Measurements from ENCODE around the gene BBX.
"Not testable (repeated sequence)": the region's sequence is repeated elsewhere in the genome, so short reads cannot be mapped to it uniquely, and the experiment has no call there.

BBX gene

DNA sequence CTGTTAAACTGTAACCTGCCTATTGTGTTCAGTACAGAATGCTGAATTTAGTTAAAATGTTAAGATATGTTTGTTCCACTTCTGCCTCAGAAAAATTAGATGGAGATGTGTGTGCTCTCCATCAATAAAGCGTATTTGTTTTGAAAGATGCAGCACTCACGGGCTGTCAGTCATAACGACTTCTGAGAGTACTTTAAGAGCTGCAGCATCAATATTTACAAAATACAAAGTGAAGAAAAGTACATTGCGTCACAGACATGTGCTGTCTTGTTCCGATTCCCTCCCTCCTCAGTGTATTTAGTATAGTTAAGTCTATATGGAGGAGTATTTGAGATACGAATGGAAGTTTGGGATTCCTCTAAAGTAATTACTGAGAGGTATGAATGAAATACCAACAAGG, 166.6 kb downstream of the BBX start:
- no peak for DNase-seq

DNA sequence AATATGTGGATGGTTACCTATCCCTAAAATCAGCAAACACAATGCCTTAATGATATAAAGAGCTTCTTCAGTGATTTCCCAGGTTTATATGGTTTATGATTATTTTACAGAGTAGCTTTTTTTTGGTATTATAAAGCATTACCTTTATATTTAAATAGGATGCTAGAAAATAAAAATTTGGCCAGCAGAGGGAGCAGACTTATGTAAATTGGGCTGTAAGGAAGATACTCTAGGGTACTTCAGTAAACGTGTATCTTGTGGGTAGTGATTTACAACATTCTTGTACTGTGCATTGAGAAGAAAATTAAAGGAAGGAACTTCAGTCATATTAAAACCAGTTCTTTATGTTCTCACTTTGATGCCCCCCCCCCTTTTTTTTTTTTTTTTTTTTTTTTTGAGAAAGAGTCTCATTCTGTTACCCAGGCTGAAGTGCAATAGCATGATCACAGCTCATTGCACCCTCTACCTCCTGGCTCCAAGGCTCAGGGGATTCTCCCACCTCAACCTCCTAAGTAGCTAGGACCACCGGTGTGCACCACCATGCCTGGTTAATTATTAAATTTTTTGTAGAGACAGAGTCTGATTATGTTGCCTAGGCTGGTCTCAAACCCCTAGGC, 167.9 kb downstream of the BBX start:
- peak; percentile 55 for DNase-seq

DNA sequence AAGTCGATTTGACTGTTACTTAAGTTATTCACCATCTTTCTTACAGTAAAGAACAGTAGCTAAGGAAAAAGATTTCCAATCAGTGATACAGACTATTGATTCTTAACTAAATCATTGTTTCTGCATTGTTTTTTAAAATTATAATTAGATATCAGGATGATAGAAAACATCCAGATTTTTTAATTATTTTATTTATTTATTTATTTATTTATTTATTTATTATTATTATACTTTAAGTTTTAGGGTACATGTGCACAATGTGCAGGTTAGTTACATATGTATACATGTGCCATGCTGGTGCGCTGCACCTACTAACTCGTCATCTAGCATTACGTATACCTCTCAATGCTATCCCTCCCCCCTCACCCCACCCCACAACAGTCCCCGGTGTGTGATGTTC, 169.2 kb downstream of the BBX start:
- DNase-seq: not testable (repeated sequence)

DNA sequence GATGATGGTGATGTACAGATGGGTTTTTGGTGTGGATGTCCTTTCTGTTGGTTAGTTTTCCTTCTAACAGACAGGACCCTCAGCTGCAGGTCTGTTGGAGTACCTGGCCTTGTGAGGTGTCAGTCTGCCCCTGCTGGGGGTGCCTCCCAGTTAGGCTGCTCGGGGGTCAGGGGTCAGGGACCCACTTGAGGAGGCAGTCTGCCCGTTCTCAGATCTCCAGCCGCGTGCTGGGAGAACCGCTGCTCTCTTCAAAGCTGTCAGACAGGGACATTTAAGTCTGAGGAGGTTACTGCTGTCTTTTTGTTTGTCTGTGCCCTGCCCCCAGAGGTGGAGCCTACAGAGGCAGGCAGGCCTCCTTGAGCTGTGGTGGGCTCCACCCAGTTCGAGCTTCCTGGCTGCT, 174.6 kb downstream of the BBX start:
- DNase-seq: not testable (repeated sequence)

DNA sequence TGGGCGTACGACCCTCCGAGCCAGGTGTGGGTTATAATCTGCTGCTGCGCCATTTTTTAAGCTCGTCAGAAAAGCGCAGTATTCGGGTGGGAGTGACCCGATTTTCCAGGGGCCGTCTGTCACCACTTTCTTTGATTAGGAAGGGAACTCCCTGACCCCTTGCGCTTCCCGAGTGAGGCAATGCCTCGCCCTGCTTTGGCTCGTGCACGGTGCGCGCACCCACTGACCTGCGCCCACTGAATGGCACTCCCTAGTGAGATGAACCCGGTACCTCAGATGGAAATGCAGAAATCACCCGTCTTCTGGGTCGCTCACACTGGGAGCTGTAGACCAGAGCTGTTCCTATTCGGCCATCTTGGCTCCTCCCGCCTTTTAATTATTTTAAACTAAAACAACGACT, 175.1 kb downstream of the BBX start:
- DNase-seq: not testable (repeated sequence)

DNA sequence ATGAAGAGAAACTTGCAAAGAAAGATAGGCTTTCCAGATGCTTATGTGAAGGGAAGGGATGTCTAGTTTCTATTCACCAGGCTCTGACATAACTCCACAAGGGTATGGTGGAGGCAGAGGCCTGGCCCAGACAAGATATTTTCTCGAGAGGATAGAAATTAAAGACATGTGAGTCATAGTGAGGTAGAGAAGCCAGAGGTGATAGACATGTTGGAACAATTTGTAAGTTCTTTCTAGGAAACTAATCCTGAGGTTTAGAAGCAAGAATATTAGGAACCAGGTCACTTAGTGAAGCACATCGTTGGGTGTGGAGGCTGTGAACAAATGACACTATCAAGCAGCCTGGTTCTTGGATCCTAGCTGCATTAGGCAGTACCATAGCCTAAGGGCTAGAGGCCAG, 176.9 kb downstream of the BBX start:
- DNase-seq: no peak

DNA sequence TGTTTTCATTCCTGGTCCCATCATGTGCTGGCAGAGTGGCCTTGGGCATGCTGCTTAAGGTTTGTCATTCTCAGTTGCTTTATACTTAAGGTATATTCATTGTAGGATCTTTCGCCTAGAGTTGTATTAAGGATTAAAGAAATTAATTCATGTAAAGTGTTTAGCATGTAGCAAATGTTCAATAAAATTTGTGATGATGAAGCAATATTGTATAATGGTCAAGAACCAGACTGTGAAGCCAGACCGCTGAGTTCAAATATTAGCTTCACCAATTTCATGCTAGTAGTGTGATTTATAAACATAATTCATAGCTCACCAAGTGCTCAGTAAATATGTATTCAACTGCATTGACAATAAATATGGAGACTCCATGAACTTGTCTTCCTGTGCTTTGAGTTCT, 178.5 kb downstream of the BBX start:
- DNase-seq: no peak

DNA sequence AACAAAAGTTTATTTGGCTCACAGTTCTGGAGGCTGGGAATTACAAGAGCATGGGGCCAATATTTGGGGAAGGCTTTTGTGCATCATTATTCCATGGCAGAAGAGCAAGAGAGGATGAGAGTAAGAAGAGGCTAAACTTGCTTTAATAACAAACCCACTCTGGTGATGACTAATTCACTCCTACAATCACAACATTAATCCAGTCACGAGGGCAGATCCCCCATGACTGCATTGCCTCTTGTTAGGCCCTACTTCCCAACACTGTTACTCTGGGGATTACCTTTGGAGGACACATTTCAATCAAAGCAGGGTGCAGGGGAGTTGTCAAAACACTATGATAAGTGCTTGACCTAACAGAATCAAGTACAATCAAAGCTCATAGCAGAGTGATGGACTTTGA, 181.7 kb downstream of the BBX start:
- DNase-seq: no peak

DNA sequence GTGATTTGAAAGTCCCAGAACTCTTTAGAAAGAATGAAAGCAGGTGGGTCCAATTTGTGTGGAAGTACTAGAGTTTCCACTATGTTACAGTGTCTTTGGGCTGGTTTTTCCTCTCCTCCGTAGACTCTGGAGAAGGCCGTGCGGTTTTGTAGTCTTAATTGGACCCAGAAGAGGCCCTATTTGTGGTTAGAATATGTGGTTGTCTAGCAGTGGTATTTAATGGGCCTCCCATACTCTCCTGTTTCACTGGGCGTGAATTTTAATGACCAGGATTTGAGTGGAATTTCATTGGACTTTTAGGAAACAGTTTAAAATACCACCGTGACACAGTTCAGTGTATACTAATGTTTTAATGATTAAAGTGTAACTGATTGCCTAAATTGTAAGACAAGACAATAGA, 182.3 kb downstream of the BBX start:
- DNase-seq: no peak

DNA sequence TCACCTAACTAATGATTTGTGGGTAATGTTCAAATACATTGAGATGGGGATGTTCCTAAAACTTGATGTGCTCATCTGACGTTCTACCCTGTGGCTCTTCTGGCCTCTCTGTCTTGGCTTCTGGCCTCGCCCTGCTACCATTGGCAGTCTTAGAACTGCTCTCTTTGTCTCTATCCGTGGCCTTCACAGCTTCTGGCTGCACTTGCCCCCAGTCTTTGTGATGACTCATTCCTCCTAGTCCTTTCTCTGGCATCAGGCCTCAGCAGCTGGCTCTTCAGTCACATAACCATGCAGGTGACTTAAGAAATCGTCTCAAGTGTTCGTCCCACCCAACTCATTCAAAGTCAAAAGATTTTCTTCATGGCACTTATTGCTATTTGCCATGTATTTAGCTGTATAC, 188.1 kb downstream of the BBX start:
- DNase-seq: no peak

DNA sequence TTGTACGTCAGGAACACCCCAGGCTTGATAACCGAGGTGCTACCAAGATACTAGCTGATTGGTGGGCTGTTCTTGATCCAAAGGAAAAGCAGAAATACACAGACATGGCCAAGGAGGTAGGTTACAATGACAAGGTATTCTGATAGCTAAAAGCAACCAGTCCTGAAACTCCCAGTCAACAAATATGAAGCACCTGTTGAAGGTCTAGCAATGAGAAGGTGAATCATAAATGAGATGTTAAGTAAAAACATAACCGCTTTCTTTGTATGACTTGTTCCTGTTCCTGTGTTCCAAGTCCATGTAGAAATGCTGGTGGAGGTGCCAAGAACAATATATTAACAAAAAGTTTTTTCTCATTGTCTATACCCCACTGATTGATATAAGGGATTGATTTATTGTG, 194.0 kb downstream of the BBX start:
- no peak for DNase-seq

DNA sequence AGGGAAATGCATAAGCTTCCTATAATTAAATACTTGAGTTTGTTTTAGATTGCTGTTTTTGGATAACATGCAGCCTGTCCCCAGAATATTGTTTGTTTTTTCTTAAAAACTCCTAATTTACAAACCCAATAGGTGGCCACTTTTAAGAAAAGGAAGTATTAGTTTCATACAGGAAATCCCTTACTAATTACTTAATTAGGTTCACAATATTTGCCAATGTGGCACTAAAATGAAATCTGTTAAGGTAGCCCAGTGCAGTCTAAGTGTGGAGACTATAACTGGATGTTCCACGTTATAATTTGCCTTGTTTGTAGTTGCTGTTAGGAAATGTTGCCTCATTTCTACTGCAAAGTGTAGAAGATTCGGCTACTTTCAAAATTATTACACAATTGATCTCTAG, 195.8 kb downstream of the BBX start:
- no peak for DNase-seq

DNA sequence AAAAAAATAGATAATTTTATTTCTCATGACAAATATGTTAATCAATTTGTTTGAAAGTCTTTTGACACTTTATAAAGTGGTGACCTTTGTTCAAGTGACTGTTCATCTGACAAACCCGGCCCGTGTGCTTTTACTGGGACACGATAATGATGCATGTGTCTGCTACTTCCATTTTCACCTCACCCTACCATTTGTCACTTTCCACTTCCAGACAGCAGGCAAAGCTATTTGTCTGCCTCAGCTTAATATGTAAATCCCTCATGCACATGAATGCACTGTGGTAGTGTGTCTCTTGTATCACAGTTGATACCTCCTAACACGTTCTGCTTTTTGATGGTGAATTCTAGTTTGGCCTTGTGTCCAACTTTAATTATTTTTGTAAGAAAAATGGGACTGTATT, 204.3 kb downstream of the BBX start:
- DNase-seq: no peak

DNA sequence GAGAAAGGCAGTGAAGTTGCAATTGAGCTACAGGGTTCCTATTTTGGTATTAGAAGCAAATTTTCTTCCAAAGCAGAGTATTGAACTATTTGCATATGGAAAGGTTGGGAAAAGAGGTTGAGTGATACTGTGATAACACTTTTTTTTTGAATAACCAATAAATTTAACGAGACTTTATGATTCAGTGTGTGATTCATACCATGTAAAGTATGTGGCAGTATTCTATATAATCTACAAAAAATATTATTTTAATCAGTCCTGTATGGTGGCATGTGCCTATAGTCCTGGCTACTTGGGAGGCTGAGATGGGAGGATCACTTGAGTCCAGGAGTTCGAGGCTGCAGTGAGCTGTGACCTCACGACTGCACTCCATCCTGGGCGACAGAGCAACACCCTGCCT, 206.9 kb downstream of the BBX start:
- no peak for DNase-seq

DNA sequence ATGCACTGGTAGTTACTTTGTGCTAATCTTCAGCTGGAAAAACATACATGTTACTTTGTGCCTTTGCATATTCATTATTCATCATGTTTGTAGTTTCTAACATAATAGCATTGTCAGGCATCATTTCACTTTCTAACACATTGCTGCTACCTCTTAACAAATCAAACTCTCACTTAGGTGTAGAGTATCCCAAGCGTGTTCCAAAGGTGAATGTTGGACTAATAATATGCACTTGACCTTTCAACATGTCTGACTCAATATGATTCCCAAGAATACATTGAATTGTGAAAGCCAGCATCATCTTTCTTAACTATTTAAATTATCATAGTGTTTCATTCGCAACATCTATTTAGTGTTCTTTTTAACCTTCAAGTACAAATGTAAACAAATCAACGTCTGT, 211.6 kb downstream of the BBX start:
- DNase-seq: no peak

DNA sequence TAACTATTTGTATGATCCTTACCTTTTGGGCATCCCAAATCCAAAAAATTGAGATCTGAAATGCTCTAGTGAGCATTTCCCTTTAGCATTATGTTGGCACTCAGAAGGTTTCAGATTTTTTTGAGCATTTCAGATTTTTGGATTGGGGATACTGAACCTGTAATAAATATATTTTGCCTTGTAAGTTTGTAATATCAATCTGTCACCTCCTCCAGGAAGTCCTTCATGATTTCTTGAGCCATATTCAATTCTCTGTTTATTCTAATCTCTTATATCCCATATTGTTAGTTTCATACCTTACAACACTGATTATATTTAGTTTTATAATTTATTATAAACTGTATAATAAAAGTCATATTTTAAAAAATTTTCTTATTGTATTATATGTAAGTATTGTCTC, 215.2 kb downstream of the BBX start:
- DNase-seq: no peak

DNA sequence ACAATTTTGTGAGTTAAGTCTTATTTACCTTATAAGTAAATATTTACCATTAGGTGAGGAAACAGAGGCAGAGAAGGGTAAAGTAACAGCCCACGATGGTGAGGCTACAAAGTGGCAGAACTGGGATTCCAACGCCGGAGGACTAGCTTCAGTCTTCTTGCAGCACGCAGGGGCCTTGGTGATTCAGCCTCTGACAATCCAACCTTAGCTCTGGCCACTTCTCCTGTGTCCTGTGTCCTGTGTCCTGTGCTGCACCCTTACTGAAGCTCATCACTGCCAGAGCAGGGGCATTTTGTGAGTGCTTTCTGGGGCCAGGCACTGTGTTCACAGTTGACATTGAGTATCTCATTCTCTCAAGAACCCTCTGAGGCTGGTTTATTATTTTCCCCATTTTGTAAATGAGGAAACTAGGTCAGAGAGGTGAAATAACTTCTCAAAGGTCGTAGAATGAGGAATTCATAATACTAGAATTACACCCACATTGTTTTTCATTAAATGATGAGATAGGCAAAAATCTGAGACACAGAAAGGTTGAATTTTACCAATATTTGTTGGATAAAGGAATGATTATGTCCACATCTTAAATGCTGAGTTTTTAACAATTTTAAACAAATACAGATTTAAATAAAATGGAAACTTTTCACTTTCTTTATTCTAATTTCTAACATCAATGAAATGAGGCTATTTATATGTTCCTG, 215.9 kb downstream of the BBX start:
- DNase-seq: no peak

DNA sequence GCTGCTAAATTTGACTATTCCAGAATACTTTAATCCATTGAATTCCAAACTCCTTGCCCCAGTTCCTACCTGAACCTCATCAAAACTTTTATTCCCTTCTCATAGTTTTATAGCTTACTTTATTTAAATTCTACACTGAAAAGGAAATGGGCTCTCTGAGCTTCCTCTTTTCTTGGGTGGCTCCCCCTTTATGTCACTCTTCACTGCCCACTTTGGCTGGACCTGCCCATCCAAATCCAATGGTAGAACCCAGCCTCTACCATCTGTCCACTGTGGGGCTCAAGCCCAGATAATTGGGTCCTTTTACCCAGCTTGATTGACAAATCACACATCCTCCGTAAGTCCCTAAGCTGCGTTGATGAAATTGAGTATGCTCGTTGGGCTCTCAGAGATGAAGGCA, 216.5 kb downstream of the BBX start:
- DNase-seq: no peak

DNA sequence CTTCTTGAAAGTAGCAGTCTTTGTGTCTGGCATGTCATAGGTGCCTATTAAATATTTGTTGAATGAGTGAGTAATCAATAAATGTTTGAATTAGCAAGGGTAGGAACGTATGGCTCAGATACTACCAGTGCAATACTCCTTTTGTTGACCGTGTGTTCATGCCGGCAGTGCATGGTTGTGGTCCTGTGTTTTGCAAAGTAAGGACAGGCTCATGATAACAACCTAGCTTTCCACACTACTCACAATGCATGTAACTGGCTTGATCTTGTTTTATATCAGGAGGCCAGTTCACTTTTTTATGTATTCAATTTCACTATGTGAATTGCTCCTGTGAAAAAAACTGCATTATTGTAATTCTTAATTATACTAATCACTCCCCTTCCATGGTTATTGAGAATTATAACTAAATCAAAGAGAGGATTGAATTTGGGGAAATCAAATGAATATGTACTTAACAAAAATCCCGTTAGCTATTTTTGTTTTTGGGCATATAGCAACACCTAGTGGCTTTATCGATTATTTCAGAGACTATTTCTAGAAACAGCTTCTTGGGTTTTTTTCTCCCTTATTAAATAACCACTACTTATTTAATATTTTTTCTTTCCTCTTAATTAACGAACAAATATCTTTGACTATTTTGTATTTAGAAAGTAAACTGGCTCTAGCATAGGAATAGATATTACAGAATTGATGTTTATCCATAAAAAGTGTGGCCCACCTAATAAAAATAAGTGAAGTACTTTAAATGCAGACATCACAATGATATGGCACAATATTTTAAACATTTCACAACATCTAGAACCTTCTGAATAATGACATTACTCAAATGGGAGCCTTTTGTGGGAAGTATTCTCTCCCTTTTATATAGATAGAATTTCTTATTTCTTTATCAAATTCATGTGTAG, 218.5 kb downstream of the BBX start:
- DNase-seq: peak; percentile 28

DNA sequence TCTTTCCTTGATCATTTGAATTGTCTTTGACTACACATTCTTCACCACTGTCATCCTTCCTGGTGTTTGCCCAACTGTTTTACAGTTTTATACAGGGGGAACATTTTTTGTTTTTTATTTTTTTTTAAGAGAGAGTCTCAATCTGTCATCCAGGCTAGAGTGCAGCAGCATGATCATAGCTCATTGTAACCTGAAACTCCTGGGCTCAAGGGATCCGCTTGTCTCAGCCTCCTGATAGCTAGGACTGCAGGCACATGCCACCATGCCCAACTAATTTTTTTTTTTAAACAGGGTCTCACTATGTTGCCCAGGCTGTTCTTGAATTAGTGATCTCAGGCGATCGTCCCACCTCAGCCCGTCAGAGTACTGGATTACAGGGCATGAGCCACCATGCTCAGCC, 222.6 kb downstream of the BBX start:
- no peak for DNase-seq

DNA sequence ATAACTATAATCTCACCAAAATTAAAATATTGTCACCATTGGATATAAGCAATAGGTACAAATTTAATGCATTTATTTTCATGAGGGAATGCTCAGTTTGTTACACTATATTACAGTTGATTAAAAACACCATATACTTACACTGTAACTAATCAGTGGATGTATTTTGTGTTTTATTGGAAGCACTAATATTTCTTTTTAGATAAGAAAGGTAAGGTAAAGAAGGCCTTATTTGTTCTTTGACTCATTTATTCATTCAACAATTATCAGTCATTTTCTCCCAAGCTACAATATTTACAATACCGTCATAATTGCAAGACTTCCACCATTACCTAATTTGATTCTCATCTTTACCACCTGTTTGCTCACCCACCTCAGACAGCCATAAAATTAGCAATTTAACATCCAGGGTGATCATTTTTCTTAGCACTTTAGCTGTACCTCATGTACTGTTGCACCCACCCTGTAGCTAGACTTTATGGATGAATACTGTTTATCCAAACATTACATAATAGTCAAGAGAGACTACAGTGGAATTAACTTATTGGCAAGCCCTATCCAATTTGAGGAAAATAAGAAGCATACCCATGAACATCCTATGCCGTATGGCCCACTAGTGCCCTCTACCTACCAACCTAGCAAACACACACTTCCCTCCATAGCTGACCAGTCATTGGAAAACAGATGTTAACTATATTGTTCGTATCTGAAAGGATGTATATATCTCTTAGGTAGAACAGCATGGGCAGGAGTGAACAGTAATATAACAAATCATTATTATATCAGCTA, 229.6 kb downstream of the BBX start:
- peak; percentile 6 for DNase-seq

DNA sequence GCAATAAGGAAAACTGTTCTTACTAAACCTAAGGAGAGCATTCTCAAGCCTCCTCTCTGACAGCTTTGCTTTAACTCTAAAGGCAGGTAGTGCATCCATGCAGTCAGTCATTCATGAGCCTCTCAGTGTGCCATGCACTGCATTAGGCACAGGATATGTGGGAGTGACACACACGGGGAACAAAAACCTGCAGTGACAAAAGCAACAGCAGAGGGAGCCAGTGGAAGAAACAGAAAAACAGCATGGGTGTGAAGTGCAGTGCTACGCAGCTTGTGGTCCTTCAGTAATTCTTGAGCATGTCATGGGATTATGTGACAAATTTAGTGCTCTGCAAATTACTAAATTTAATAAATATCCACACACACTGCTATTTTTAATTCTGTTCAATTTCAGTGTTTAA, 230.7 kb downstream of the BBX start:
- DNase-seq: peak; percentile 12

DNA sequence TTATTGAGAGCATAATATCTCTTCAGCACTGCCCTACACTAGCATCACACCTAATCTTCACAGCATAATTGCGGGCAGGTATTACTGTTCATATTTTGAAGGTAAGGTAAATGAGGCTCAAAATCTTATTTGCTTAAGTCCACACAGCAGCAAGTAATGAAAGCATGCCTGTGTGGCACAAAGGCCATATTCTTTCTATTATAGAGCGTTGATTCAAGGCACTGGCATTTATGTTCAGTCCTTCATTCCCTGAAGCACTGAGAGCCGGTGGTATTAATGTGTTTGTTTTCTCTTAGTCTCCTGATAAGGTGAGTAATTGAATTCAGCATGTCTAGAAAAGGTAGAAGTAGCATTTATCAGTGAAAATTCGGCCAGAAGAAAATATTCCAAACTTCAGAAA, 231.2 kb downstream of the BBX start:
- no peak for DNase-seq

Data from CD4-positive, alpha-beta T cell treated with Interleukin-12 subunit alpha and Interleukin-12 subunit beta, for 1 hour (primary cell).